HG03064 (cell line): ENCODE measurements around the gene TMCO4.

Experiments
- ATAC-seq: cut with Tn5 transposase; IDR thresholded peaks from one replicate; pipeline ENCODE4 v1.9.1; 2021; ENCODE audit warnings: low read depth; ENCODE audit not compliant: unreplicated experiment

TMCO4 gene

DNA sequence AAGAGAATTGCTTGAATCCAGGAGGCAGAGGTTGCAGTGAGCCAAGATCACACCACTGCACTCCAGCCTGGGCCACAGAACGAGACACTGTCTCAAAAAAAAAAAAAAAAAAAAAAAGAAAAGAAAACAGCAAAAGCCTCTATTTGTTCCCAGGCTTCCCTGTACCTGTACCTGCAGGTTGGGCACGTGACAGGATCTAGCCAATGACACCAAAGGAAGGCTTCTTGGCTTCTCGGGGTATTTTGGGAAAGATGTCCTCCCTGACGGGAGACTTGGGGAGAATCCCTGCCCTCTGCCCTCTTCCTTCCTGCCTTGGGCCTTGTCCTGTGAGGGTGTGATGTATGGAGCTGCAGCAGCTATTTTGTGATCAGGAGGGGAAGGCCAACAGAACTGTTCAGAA is 22.8 kb downstream of the TMCO4 start:
- ATAC-seq = no peak

DNA sequence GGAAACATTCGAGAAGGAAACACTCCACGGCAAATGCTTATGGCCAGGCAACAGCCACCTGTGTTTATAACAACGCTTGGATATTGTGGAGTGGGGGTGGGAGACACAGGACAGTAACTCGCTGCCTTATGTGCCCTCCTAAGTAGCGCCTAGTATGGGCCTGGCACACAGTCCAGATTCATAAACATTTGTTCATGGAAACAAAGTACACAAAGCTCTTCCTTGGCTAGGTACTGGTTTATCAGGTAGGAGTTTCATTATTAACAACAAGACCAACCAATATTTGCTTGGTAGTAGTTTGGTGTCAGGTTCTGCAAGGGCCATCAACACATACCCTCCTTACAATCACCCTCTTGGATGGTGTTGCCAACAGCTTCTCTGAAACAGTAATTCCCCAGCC is 23.4 kb downstream of the TMCO4 start:
- ATAC-seq = no peak

- ATAC-seq = no peak
Observed at GRCh38 chr1:19775831-19776230, 23.9 kb downstream of the TMCO4 start.

DNA sequence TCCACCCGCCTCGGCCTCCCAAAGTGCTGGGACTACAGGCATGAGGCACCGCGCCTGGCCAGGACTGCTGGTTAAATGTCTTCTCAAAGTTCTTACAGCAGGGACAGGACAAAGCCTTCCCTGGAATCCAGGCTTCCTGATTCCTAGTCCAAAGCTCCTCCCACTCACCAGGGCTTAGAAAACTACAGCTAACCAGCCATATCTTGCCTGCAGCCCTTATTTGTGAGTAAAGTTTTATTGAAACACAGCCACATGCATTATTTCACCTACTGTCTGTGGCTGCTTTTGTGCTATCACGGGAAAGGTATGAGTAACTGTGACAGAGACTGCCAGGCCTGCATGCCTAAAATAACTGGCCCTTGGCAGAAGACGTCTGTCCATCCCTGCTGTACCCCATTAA is 24.4 kb downstream of the TMCO4 start:
- no peak for ATAC-seq

GRCh38 chr1:19774180-19774785 is 25.4 kb downstream of the TMCO4 start:
- ATAC-seq = no peak

DNA sequence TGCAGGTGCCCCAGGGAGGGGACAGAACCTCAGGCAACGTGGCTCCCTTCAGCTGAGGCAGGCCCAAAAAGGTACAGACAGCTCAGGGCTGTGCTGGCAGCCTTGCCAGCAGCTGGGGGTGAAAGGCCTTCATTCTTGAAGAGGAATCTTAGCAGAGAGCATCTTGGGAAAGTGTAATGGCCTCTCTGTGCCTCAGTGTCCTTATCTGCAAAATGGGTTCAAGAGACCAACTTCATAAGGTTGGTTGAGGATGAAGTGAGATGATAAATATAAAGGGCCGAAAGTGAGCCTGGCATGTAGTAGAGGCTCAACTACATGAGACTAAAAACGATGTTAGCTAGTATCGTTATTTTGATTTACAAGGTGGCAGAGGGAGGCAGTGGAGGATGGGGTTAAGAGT is 26.2 kb downstream of the TMCO4 start:
- ATAC-seq = no peak

DNA sequence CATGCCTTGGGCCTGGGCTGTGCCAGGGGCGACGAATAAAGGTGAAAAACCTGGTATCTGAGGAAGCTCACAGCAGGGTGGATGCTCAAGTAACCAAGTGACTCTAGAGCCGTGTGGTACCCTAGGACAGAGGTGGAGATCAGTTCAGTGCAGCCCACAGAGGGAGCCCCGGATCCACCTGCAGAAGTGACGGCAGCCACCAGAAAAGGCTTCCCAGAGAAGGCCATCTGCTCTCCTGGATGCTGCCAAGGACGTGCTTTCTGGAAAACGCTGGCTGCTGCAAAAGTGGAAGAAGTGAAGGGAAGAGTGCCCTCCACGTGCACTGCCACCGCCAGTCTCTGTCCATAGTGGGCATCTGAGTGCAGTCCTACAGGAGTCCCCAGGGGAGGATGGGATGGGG is 27.7 kb downstream of the TMCO4 start:
- ATAC-seq = no peak

DNA sequence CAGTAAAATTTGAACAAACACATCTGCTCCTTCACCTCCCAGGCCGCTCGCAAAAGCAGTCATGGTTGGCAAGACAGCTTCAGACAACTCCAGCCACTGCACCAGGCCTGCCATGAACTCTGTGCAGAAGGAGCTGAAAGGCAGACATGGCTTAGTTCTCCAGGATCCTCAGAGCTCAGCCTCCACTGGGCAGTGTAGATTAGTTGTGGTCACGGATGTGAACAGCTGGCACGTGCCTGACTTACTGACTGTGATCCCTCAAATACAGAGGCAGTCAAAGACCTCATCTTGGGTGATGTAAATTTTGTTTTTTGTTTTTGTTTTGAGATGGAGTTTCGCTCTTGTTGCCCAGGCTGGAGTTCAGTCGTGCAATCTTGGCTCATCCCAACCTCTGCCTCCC is 28.4 kb downstream of the TMCO4 start:
- no peak for ATAC-seq

DNA sequence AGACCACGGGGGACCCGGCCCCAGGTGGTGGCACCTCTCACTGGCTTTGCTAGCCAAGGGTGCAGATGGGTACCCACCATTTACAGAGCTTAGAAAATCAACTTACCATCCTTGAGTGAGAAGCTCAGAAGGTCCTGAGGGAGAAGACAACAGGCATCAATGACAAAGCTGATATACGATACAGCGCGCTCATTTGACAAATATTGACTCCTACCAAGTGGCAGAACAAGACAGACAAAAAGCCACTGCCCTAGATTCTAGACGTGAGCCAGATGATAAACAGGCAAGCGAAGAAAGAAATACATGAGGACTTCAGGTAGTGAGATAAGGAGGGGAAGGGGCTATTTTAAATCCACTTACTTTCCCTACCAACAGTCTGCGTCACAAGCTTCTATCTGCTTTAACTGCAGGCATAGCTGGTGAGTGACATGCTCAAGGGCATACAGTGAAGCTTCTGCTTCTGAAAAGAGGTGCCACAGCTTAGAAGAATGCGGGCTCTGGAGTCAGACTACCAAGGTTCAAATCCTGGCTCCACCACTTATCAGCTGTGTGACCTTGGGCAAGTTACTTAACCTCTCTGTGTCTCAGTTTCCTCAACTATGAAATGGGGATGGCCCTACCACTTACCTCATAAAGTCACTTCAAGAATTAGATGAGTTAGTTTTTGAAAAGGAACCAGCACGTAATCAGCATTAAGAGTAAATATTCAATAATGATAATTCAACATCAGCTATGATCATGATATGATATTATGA is 29.1 kb downstream of the TMCO4 start:
- ATAC-seq = no peak

DNA sequence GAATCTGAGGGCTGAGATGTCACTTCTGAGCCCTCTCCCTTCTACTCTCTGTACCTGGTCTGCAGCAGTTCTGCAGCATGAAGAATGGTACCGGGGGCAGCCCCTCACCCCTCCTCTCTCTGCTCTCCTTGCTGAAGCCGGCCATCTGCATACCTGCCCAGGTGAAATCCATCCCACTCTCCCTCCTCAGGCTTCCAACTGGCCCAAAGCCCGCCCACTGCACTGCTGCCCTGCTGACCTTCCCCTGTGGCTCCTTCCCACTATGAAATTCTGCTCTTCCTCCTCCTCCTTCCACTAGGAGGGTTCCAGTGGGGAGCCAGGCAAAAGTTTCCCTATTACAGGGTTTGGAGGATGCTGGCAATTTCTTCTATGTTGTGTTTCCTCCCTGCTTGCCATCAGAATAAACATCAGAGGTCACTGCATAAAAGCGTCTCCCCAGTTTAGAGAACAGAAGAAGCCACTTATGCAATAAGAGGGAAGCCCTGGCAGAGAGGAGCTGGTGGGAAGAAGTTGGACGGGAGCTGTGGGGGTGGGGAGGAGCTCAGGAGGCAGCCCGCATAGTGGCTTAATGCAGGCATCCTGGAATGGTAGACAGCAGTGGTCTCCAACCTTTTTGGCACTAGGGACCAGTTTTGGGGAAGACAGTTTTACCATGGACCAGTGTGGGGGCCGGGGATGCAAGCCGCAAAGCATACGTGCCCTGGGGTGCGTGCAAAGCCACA is 30.3 kb downstream of the TMCO4 start:
- ATAC-seq = no peak

GRCh38 chr1:19768353-19769210 is 31.1 kb downstream of the TMCO4 start:
- ATAC-seq = no peak

DNA sequence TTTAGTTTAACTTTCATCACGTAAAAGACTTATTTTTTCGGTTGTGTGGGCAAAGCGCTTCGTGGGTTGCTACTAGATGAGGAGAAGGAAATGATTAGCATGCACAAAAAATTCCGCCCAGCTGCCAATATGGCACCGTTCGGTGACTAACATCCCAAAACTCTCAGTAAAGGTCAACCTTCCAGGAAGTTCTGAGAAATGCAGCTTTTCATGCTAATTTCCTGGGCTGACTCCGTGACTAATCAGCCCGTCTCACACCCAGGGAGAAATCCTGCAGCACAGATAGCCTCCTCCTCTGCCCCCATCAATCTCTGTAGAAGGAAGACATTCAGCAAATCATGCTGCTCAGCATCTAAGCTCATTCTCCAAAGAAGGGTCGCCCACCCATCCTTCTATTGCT is 34.1 kb downstream of the TMCO4 start:
- ATAC-seq = no peak

- ATAC-seq = no peak
Observed at GRCh38 chr1:19764848-19765247, 34.9 kb downstream of the TMCO4 start.

DNA sequence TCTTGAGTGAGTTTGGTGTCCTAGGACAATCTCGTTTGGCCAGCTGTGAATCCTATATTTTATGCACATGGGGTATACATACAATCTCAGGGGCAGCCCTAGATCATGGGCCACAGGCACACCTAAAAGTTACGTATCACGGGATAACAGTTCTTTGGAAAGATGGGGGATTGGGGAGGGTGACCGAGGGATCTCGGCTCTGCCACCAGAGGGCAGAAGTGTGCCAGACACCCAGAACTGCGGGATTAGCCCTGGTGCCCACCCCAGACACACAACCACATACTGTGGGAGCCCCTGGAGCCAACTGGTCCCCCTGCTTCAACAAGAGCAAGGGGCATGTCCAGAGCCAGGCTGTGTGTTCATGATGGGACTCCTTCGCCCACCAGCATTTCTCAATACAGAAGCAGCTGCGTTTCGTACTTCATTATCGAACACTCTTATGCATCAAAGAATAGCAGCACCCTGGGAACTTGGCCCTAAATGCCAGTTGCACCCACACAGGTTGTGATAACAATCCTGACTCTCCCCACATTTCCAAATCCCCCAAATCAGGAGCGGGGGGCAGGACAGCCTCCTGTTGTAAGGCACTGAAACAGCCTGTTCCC is 37.4 kb downstream of the TMCO4 start:
- ATAC-seq = no peak

- no peak for ATAC-seq
Observed at GRCh38 chr1:19759740-19760089, 40.0 kb downstream of the TMCO4 start.

- ATAC-seq = no peak
Observed at GRCh38 chr1:19758227-19758830, 41.4 kb downstream of the TMCO4 start.

- ATAC-seq = no peak
Observed at GRCh38 chr1:19757641-19758040, 42.1 kb downstream of the TMCO4 start.

DNA sequence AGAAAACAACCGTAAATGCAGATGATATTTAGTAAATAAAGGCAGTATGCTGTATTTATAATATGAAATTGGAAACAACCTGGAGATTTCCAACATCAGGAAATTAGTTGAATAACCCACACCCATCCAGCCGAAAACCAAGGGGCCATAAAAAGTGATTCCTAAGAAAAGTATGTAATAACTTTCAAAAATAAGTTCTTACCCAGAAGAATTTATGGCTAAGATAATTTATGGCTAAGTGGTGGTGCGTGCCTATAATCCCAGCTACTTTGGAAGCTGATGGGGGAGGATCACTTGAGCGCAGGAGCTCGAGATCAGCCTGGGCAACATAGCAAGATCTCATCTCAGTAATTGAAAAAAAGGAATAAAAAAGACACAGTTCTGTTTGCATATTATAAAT is 43.2 kb downstream of the TMCO4 start:
- ATAC-seq = no peak

GRCh38 chr1:19754482-19754881 is 45.2 kb downstream of the TMCO4 start:
- ATAC-seq = no peak

DNA sequence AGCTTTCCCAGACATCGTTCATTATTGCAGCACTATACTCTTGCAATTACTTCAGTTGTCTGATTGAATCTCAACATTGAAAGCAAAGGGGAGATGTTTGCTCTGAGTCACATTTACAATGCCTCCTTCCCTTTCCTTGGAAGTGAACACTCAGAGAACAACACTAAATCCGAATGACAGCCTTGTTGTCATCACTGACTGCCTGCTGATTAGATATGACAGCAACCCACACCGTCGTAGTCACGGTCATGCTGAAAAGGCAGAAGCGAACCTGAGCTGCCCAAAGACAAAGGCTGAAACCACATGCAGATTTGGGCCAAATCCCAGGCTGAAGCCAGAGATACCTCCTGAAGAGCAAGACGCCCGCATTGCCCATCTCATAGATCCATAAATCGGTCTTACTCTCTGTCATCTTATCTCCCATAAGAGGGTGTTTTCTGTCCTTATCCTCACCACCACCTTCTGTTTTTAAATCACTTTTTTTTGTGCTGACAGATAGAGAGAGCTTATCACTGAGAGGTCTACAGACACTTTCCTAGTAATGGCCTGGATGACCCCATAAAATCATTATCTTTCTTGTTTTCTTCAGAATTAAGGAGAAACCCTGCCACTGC is 47.5 kb downstream of the TMCO4 start:
- ATAC-seq = no peak
